COR-L47 (cell line): Measurements from ENCODE around the gene HS6ST1.
"Not testable (repeated sequence)": the region's sequence is repeated elsewhere in the genome, so short reads cannot be mapped to it uniquely, and the experiment has no call there.

Experiments used
- DNase-seq: peaks from one replicate; lab custom pipeline; 2025; lab: John Stamatoyannopoulos, UW

The HS6ST1 gene

GRCh38 chr2:128268611-128269010 is 50.1 kb downstream of the HS6ST1 start:
- not testable (repeated sequence) for DNase-seq

GRCh38 chr2:128268145-128268544 is 50.5 kb downstream of the HS6ST1 start:
- DNase-seq = not testable (repeated sequence)

- not testable (repeated sequence) for DNase-seq
Observed at GRCh38 chr2:128267649-128268048, 51.0 kb downstream of the HS6ST1 start.

- DNase-seq = not testable (repeated sequence)
Observed at GRCh38 chr2:128267197-128267596, 51.5 kb downstream of the HS6ST1 start.

- not testable (repeated sequence) for DNase-seq
Observed at GRCh38 chr2:128266463-128266862, 52.2 kb downstream of the HS6ST1 start.

GRCh38 chr2:128265608-128265993 is 53.1 kb downstream of the HS6ST1 start:
- DNase-seq = not testable (repeated sequence)

GRCh38 chr2:128264881-128265607 is 53.6 kb downstream of the HS6ST1 start:
- no peak for DNase-seq

GRCh38 chr2:128263902-128264331 is 54.8 kb downstream of the HS6ST1 start:
- DNase-seq = no peak

- DNase-seq = no peak
Observed at GRCh38 chr2:128262315-128263253, 56.1 kb downstream of the HS6ST1 start.

GRCh38 chr2:128261245-128262128 is 57.2 kb downstream of the HS6ST1 start:
- peak; percentile 71 for DNase-seq

- no peak for DNase-seq
Observed at GRCh38 chr2:128260239-128261138, 58.2 kb downstream of the HS6ST1 start.

- DNase-seq = no peak
Observed at GRCh38 chr2:128259585-128259984, 59.1 kb downstream of the HS6ST1 start.

GRCh38 chr2:128258218-128258617 is 60.5 kb downstream of the HS6ST1 start:
- no peak for DNase-seq

- no peak for DNase-seq
Observed at GRCh38 chr2:128252501-128252900, 66.2 kb downstream of the HS6ST1 start.

GRCh38 chr2:128252086-128252485 is 66.6 kb downstream of the HS6ST1 start:
- DNase-seq = not testable (repeated sequence)

- DNase-seq = no peak
Observed at GRCh38 chr2:128250229-128251025, 68.2 kb downstream of the HS6ST1 start.

- no peak for DNase-seq
Observed at GRCh38 chr2:128249555-128249954, 69.1 kb downstream of the HS6ST1 start.

GRCh38 chr2:128245813-128246212 is 72.9 kb downstream of the HS6ST1 start:
- no peak for DNase-seq

GRCh38 chr2:128241896-128242295 is 76.8 kb downstream of the HS6ST1 start:
- DNase-seq = no peak
